HEK293 (cell line): ENCODE data around the gene EIF3F.

Experiments used
- CTCF ChIA-PET: fragments of 350-600 bp; formaldehyde crosslinking; extraction: SDS; loops from one replicate; lab custom pipeline; 2021; ENCODE audit warnings: antibody characterized with exemption; lab: Yijun Ruan, JAX
- POLR2A ChIA-PET: fragments of 300-600 bp; formaldehyde crosslinking; extraction: SDS; loops from one replicate; lab custom pipeline; 2020; ENCODE audit warnings: antibody characterized with exemption, inconsistent platforms; lab: Yijun Ruan, JAX
- H3K27ac ChIP-seq: fragments of 200-500 bp; sonication (Bioruptor generic); 2 replicates; pipeline ENCODE4 v1.5.1; 2014; ENCODE audit warnings: low read depth, low read length, control low read depth, inconsistent platforms; ENCODE audit errors: extremely low read depth
- H3K36me3 ChIP-seq, 2 experiments: fragments of 200-500 bp in 1 of 2; sonication (Bioruptor generic) in 1 of 2; 1 replicate in 1 of 2; 2 replicates in 1 of 2; pipeline ENCODE4 v1.5.1; 2014 to 2017; ENCODE audit warnings: inconsistent platforms in 2 of 2, low read length in 2 of 2; ENCODE audit not compliant: control insufficient read depth in 2 of 2, insufficient read depth in 1 of 2
- H3K4me1 ChIP-seq: fragments of 200-500 bp; sonication (Bioruptor generic); 2 replicates; pipeline ENCODE4 v1.5.1; 2014; ENCODE audit warnings: mild to moderate bottlenecking, low read length, inconsistent platforms; ENCODE audit not compliant: control insufficient read depth, insufficient read depth
- H3K4me3 ChIP-seq: 2 replicates; pipeline ENCODE4 v1.5.1; 2011; ENCODE audit warnings: low read depth, mild to moderate bottlenecking, control low read depth, low read length, moderate library complexity
- H3K9me3 ChIP-seq: fragments of 200-500 bp; sonication (Bioruptor generic); 2 replicates; pipeline ENCODE4 v1.5.1; 2014; ENCODE audit warnings: low read depth, low read length, inconsistent platforms; ENCODE audit not compliant: control insufficient read depth, insufficient read depth
- BCL11A ChIP-seq: fragments of 450-650 bp; formaldehyde crosslinking; IDR thresholded peaks from 2 replicates; pipeline ENCODE4 v1.5.1; 2016; ENCODE audit warnings: low read depth, missing biosample characterization, missing genetic modification characterization
- GFI1B ChIP-seq: fragments of 450-650 bp; formaldehyde crosslinking; IDR thresholded peaks from 2 replicates; pipeline ENCODE4 v1.5.1; 2016; ENCODE audit warnings: missing biosample characterization, missing genetic modification characterization
- HOXD13 ChIP-seq: sonication (generic); formaldehyde crosslinking; IDR thresholded peaks from 2 replicates; pipeline ENCODE4 v1.8.0; 2022; ENCODE audit warnings: missing genetic modification reagents, borderline replicate concordance
- KLF10 ChIP-seq: fragments of 450-650 bp; IDR thresholded peaks from 2 replicates; pipeline ENCODE4 v1.5.1; 2018; ENCODE audit warnings: missing biosample characterization, mild to moderate bottlenecking, missing genetic modification characterization
- OVOL3 ChIP-seq: fragments of 450-650 bp; formaldehyde crosslinking; IDR thresholded peaks from 2 replicates; pipeline ENCODE4 v1.5.1; 2016; ENCODE audit warnings: missing biosample characterization, missing genetic modification characterization
- SP7 ChIP-seq: fragments of 450-650 bp; formaldehyde crosslinking; IDR thresholded peaks from 2 replicates; pipeline ENCODE4 v1.5.1; 2016; ENCODE audit warnings: missing biosample characterization, missing genetic modification characterization
- ZEB2 ChIP-seq: fragments of 450-650 bp; formaldehyde crosslinking; IDR thresholded peaks from 2 replicates; pipeline ENCODE4 v1.5.1; 2016; ENCODE audit warnings: missing biosample characterization, missing genetic modification characterization
- ZFP37 ChIP-seq: fragments of 450-650 bp; formaldehyde crosslinking; IDR thresholded peaks from 2 replicates; pipeline ENCODE4 v1.5.1; 2016; ENCODE audit warnings: missing biosample characterization, missing genetic modification characterization
- ZFP41 ChIP-seq: fragments of 450-650 bp; formaldehyde crosslinking; IDR thresholded peaks from 2 replicates; pipeline ENCODE4 v1.5.1; 2016; ENCODE audit warnings: missing biosample characterization, missing genetic modification characterization, borderline replicate concordance
- ZNF112 ChIP-seq: fragments of 450-650 bp; formaldehyde crosslinking; IDR thresholded peaks from 2 replicates; pipeline ENCODE4 v1.5.0; 2017; ENCODE audit warnings: missing biosample characterization, missing genetic modification characterization
- ZNF114 ChIP-seq: fragments of 450-650 bp; formaldehyde crosslinking; IDR thresholded peaks from 2 replicates; pipeline ENCODE4 v1.5.0; 2017; ENCODE audit warnings: missing biosample characterization, missing genetic modification characterization
- ZNF132 ChIP-seq: fragments of 450-650 bp; formaldehyde crosslinking; IDR thresholded peaks from 2 replicates; pipeline ENCODE4 v1.5.1; 2017; ENCODE audit warnings: missing biosample characterization, missing genetic modification characterization, borderline replicate concordance
- ZNF146 ChIP-seq: fragments of 450-650 bp; formaldehyde crosslinking; IDR thresholded peaks from 2 replicates; pipeline ENCODE4 v1.5.1; 2016; ENCODE audit warnings: missing biosample characterization, missing genetic modification characterization
- ZNF155 ChIP-seq: fragments of 450-650 bp; formaldehyde crosslinking; IDR thresholded peaks from 2 replicates; pipeline ENCODE4 v1.5.1; 2016; ENCODE audit warnings: missing biosample characterization, missing genetic modification characterization
- ZNF19 ChIP-seq: fragments of 450-650 bp; formaldehyde crosslinking; IDR thresholded peaks from 2 replicates; pipeline ENCODE4; 2016; ENCODE audit warnings: missing biosample characterization, missing genetic modification characterization, low read depth
- ZNF394 ChIP-seq: fragments of 450-650 bp; formaldehyde crosslinking; IDR thresholded peaks from 2 replicates; pipeline ENCODE4 v1.5.1; 2016; ENCODE audit warnings: missing biosample characterization, missing genetic modification characterization, mild to moderate bottlenecking, moderate library complexity, borderline replicate concordance
- ZNF48 ChIP-seq: fragments of 450-650 bp; formaldehyde crosslinking; IDR thresholded peaks from 2 replicates; pipeline ENCODE4 v1.5.1; 2016; ENCODE audit warnings: missing biosample characterization, missing genetic modification characterization
- ZNF501 ChIP-seq: fragments of 450-650 bp; formaldehyde crosslinking; IDR thresholded peaks from 2 replicates; pipeline ENCODE4 v1.5.1; 2016; ENCODE audit warnings: missing biosample characterization, missing genetic modification characterization
- ZNF529 ChIP-seq: fragments of 450-650 bp; formaldehyde crosslinking; IDR thresholded peaks from 2 replicates; pipeline ENCODE4 v1.5.1; 2017; ENCODE audit warnings: missing genetic modification characterization, missing biosample characterization; ENCODE audit not compliant: insufficient replicate concordance
- ZNF621 ChIP-seq: fragments of 450-650 bp; formaldehyde crosslinking; IDR thresholded peaks from 2 replicates; pipeline ENCODE4 v1.5.1; 2017; ENCODE audit warnings: missing biosample characterization, missing genetic modification characterization
- ZNF654 ChIP-seq: fragments of 450-650 bp; formaldehyde crosslinking; IDR thresholded peaks from 2 replicates; pipeline ENCODE4 v1.5.1; 2016; ENCODE audit warnings: low read depth, missing biosample characterization, missing genetic modification characterization
- ZNF701 ChIP-seq: fragments of 450-650 bp; formaldehyde crosslinking; IDR thresholded peaks from 2 replicates; pipeline ENCODE4 v1.5.1; 2016; ENCODE audit warnings: missing biosample characterization, missing genetic modification characterization
- ZNF776 ChIP-seq: fragments of 450-650 bp; formaldehyde crosslinking; IDR thresholded peaks from 2 replicates; pipeline ENCODE4 v1.5.0; 2017; ENCODE audit warnings: missing biosample characterization, missing genetic modification characterization, borderline replicate concordance
- ZNF777 ChIP-seq: fragments of 450-650 bp; formaldehyde crosslinking; IDR thresholded peaks from 2 replicates; pipeline ENCODE4 v1.5.1; 2017; ENCODE audit warnings: missing biosample characterization, missing genetic modification characterization, borderline replicate concordance
- ZNF843 ChIP-seq: fragments of 450-650 bp; formaldehyde crosslinking; IDR thresholded peaks from 2 replicates; pipeline ENCODE4 v1.5.1; 2016; ENCODE audit warnings: missing biosample characterization, missing genetic modification characterization
- TF ChIP-seq, protein P1 (sequence below): fragments of 450-650 bp; formaldehyde crosslinking; IDR thresholded peaks from 2 replicates; pipeline ENCODE4 v1.5.0; 2017; ENCODE audit warnings: missing biosample characterization, missing genetic modification characterization, borderline replicate concordance
- TF ChIP-seq, protein P2 (sequence below): fragments of 450-650 bp; formaldehyde crosslinking; IDR thresholded peaks from 2 replicates; pipeline ENCODE4 v1.5.1; 2017; ENCODE audit warnings: missing biosample characterization, mild to moderate bottlenecking, missing genetic modification characterization, moderate library complexity
- TF ChIP-seq, protein P3 (sequence below): IDR thresholded peaks from 2 replicates; pipeline ENCODE4 v1.6.1; 2011; ENCODE audit warnings: mild to moderate bottlenecking, low read depth, low read length, borderline replicate concordance
- TF ChIP-seq, protein P4 (sequence below): fragments of 450-650 bp; formaldehyde crosslinking; IDR thresholded peaks from 2 replicates; pipeline ENCODE4 v1.5.1; 2016; ENCODE audit warnings: missing biosample characterization, missing genetic modification characterization
- TF ChIP-seq, protein P5 (sequence below): fragments of 450-650 bp; formaldehyde crosslinking; IDR thresholded peaks from 2 replicates; pipeline ENCODE4 v1.5.1; 2017; ENCODE audit warnings: missing biosample characterization, missing genetic modification characterization

EIF3F gene

DNA sequence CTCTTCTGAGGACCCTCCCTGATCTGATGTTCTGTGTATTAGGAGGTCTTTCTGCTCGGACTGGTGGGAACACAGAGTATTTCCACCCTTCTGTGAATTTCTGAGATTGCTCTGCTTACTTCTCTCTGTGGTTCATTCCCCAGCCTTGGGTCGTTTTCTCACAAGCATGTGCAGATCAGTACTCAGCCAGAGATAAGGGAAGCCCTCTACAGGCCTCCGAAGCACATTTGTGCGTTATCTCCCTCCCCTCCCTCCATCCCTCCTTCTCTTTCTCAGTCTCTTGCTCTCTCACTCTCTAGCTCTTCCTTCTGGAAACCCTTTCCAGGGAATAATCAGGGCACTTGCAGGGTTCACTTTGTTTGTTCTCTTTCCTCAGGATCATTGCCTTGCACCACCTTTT is 58.7 kb downstream of the EIF3F start:
- H3K36me3 ChIP-seq, result no peaks in the 10 kb centered on the region
- no peak overlapping the region for H3K27ac ChIP-seq
- no peaks in the 10 kb centered on the region for H3K9me3 ChIP-seq
- H3K4me3 ChIP-seq, result no peak overlapping the region
- ChIA-PET POLR2A (no interaction called here), CTCF (interaction anchor here (1.2 to 2.3 kb wide), 2 partner anchors 12 to 45 kb away, joined by 3 to 12 read pairs; no protein-coding TSS in a partner anchor)
- no peaks in the 10 kb centered on the region for H3K4me1 ChIP-seq
- TF ChIP-seq KLF10 (tag by site-specific recombination) (no peak), HOXD13 (CRISPR knock-in tag) (no peak), OVOL3 (tag by site-specific recombination) (no peak), ZNF621 (no peak), ZNF48 (tag by site-specific recombination) (no peak), ZNF529 (tag by site-specific recombination) (no peak), ZNF777 (no peak), ZNF19 (tag by site-specific recombination) (no peak), ZNF112 (no peak), ZFP41 (tag by site-specific recombination) (no peak), GFI1B (tag by site-specific recombination) (no peak), ZNF114 (tag by site-specific recombination) (no peak), ZNF776 (tag by site-specific recombination) (no peak), ZNF843 (tag by site-specific recombination) (no peak), ZNF155 (tag by site-specific recombination) (no peak), SP7 (tag by site-specific recombination) (no peak)
- TF ChIP-seq, protein P1, sequence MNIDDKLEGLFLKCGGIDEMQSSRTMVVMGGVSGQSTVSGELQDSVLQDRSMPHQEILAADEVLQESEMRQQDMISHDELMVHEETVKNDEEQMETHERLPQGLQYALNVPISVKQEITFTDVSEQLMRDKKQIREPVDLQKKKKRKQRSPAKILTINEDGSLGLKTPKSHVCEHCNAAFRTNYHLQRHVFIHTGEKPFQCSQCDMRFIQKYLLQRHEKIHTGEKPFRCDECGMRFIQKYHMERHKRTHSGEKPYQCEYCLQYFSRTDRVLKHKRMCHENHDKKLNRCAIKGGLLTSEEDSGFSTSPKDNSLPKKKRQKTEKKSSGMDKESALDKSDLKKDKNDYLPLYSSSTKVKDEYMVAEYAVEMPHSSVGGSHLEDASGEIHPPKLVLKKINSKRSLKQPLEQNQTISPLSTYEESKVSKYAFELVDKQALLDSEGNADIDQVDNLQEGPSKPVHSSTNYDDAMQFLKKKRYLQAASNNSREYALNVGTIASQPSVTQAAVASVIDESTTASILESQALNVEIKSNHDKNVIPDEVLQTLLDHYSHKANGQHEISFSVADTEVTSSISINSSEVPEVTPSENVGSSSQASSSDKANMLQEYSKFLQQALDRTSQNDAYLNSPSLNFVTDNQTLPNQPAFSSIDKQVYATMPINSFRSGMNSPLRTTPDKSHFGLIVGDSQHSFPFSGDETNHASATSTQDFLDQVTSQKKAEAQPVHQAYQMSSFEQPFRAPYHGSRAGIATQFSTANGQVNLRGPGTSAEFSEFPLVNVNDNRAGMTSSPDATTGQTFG (tag by site-specific recombination), result no peak
- TF ChIP-seq, protein P2, sequence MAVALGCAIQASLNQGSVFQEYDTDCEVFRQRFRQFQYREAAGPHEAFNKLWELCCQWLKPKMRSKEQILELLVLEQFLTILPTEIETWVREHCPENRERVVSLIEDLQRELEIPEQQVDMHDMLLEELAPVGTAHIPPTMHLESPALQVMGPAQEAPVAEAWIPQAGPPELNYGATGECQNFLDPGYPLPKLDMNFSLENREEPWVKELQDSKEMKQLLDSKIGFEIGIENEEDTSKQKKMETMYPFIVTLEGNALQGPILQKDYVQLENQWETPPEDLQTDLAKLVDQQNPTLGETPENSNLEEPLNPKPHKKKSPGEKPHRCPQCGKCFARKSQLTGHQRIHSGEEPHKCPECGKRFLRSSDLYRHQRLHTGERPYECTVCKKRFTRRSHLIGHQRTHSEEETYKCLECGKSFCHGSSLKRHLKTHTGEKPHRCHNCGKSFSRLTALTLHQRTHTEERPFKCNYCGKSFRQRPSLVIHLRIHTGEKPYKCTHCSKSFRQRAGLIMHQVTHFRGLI (tag by site-specific recombination), result no peak
- TF ChIP-seq, protein P3, sequence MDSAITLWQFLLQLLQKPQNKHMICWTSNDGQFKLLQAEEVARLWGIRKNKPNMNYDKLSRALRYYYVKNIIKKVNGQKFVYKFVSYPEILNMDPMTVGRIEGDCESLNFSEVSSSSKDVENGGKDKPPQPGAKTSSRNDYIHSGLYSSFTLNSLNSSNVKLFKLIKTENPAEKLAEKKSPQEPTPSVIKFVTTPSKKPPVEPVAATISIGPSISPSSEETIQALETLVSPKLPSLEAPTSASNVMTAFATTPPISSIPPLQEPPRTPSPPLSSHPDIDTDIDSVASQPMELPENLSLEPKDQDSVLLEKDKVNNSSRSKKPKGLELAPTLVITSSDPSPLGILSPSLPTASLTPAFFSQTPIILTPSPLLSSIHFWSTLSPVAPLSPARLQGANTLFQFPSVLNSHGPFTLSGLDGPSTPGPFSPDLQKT, result no peak
- TF ChIP-seq, protein P4, sequence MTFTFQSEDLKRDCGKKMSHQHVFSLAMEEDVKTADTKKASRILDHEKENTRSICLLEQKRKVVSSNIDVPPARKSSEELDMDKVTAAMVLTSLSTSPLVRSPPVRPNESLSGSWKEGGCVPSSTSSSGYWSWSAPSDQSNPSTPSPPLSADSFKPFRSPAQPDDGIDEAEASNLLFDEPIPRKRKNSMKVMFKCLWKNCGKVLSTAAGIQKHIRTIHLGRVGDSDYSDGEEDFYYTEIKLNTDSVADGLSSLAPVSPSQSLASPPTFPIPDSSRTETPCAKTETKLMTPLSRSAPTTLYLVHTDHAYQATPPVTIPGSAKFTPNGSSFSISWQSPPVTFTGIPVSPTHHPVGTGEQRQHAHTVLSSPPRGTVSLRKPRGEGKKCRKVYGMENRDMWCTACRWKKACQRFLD (tag by site-specific recombination), result no peak
- TF ChIP-seq, all 188 proteins: peak for 0

DNA sequence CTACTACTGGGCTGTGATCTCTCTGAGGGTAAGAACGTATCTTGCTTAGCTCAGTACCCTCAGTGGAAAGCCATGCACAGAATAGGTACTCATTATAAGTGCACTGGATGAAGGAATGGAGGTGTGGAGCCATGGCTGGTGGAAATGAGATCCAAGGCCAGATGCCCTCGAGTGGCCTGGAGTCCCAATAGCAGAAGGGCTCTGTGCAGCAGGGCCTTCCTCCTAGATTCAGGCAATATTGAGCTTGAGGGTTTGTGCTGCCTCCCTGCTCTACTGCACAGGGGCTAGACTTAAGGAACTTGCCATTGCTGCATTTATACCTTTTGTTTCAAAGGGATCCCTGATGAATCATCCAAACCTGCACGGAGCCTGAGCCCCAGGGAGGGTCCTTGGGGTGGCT is 60.2 kb downstream of the EIF3F start:
- H3K9me3 ChIP-seq, result no peaks in the 10 kb centered on the region
- H3K4me3 ChIP-seq, result no peak overlapping the region
- H3K4me1 ChIP-seq, result no peaks in the 10 kb centered on the region
- CTCF ChIA-PET, result interaction anchor here (0.9 to 2.2 kb wide), 2 partner anchors 13 to 41 kb away, joined by 5 to 24 read pairs; no protein-coding TSS in a partner anchor
- POLR2A ChIA-PET, result no interaction called here
- H3K27ac ChIP-seq, result no peak overlapping the region
- H3K36me3 ChIP-seq, result no peaks in the 10 kb centered on the region
- TF ChIP-seq ZNF146 (tag by site-specific recombination), result no peak
- TF ChIP-seq ZEB2, result no peak
- no peak for TF ChIP-seq ZNF701 (tag by site-specific recombination)
- TF ChIP-seq ZNF654, result no peak
- TF ChIP-seq BCL11A (tag by site-specific recombination), result no peak
- no peak for TF ChIP-seq ZFP37 (tag by site-specific recombination)
- no peak for TF ChIP-seq ZNF155 (tag by site-specific recombination)
- TF ChIP-seq ZNF132 (tag by site-specific recombination), result no peak
- TF ChIP-seq, protein P5, sequence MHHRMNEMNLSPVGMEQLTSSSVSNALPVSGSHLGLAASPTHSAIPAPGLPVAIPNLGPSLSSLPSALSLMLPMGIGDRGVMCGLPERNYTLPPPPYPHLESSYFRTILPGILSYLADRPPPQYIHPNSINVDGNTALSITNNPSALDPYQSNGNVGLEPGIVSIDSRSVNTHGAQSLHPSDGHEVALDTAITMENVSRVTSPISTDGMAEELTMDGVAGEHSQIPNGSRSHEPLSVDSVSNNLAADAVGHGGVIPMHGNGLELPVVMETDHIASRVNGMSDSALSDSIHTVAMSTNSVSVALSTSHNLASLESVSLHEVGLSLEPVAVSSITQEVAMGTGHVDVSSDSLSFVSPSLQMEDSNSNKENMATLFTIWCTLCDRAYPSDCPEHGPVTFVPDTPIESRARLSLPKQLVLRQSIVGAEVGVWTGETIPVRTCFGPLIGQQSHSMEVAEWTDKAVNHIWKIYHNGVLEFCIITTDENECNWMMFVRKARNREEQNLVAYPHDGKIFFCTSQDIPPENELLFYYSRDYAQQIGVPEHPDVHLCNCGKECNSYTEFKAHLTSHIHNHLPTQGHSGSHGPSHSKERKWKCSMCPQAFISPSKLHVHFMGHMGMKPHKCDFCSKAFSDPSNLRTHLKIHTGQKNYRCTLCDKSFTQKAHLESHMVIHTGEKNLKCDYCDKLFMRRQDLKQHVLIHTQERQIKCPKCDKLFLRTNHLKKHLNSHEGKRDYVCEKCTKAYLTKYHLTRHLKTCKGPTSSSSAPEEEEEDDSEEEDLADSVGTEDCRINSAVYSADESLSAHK (tag by site-specific recombination), result no peak
- TF ChIP-seq ZNF501 (tag by site-specific recombination), result no peak
- TF ChIP-seq ZNF394 (tag by site-specific recombination), result no peak
